GM12878 (cell line): ENCODE measurements around the gene IRGC. TPM values are rescaled to one million over a fixed set of nuclear protein-coding genes. Genes with fewer than 3 reads are reported as not detected.

ENCODE experiments used
- ATAC-seq: fragments of 200-7000 bp; cut with Tn5 transposase; 3 replicates; pipeline ENCODE4 v1.9.1; 2020; ENCODE audit warnings: mild to moderate bottlenecking, moderate library complexity
- BruUV-seq: library from RNA; stranded (reverse); fragments of 400-500 nt; replicated peaks from 2 replicates; lab custom pipeline; 2021; lab: Mats Ljungman, UMichigan
- CTCF ChIA-PET: fragments of 300-600 bp; sonication (Branson Sonifier 250); formaldehyde crosslinking; extraction: SDS; loops from one replicate; lab custom pipeline; 2021; ENCODE audit warnings: inconsistent platforms; lab: Yijun Ruan, JAX
- POLR2A ChIA-PET: fragments of 350-600 bp; formaldehyde crosslinking; extraction: SDS; loops from one replicate; lab custom pipeline; 2021; ENCODE audit warnings: inconsistent platforms; lab: Charles Lee
- RAD21 ChIA-PET: fragments of 300-600 bp; sonication (Branson Sonifier 250); formaldehyde crosslinking; loops from one replicate; lab custom pipeline; 2023; ENCODE audit warnings: antibody characterized with exemption; ENCODE audit not compliant: unreplicated experiment; lab: Charles Lee
- SMC1A ChIA-PET: fragments of 300-600 bp; sonication (Branson Sonifier 250); formaldehyde crosslinking; loops from one replicate; lab custom pipeline; 2023; ENCODE audit not compliant: unreplicated experiment, uncharacterized antibody; lab: Charles Lee
- DNase-seq: peaks from one replicate; pipeline ENCODE4 v3.0.0-alpha.2; 2011; ENCODE audit warnings: low read depth, low spot score
- FAIRE-seq: peaks from 3 replicates; lab custom pipeline; 2011; peaks lifted over from hg19 to GRCh38; lab: Jason Lieb, UNC
- H2AFZ ChIP-seq: 2 replicates; pipeline ENCODE4 v1.6.0; 2011; ENCODE audit warnings: low read depth, low read length, control low read depth; ENCODE audit not compliant: control insufficient read depth
- H3K27ac ChIP-seq: 2 replicates; pipeline ENCODE4 v1.5.1; 2011; ENCODE audit warnings: control low read depth; ENCODE audit not compliant: control insufficient read depth, insufficient read depth
- H3K27me3 ChIP-seq, 2 experiments: replicated peaks in 1 of 2; 2 replicates each; pipeline versions ENCODE4 v1.6.0 to v1.6.1; 2011; ENCODE audit warnings: low read length in 1 of 2; ENCODE audit not compliant: control insufficient read depth in 2 of 2, insufficient read depth in 2 of 2
- H3K36me3 ChIP-seq, 2 experiments: 2 replicates each; pipeline ENCODE4 v1.5.1; 2011; ENCODE audit warnings: low read length in 1 of 2; ENCODE audit not compliant: control insufficient read depth in 2 of 2, insufficient read depth in 2 of 2
- H3K4me1 ChIP-seq: 2 replicates; pipeline ENCODE4 v1.6.1; 2011; ENCODE audit warnings: mild to moderate bottlenecking, low read length, moderate library complexity, mixed read lengths; ENCODE audit not compliant: control insufficient read depth, insufficient read depth
- H3K4me2 ChIP-seq: 2 replicates; pipeline ENCODE4 v1.6.0; 2011; ENCODE audit warnings: control low read depth; ENCODE audit not compliant: control insufficient read depth, insufficient read depth
- H3K4me3 ChIP-seq: fragments of 200-600 bp; sonication (generic); 2 replicates; pipeline ENCODE4 v1.5.1; 2016
- H3K79me2 ChIP-seq: 2 replicates; pipeline ENCODE4 v1.6.0; 2011; ENCODE audit warnings: low read length; ENCODE audit not compliant: control insufficient read depth, insufficient read depth
- H3K9ac ChIP-seq: 2 replicates; pipeline ENCODE4 v1.8.0; 2011; ENCODE audit warnings: low read length, control low read depth, mixed read lengths; ENCODE audit not compliant: control insufficient read depth, insufficient read depth
- H3K9me3 ChIP-seq: replicated peaks from 3 replicates; pipeline ENCODE4 v1.5.1; 2011; ENCODE audit warnings: mild to moderate bottlenecking, low read length; ENCODE audit not compliant: control insufficient read depth, insufficient read depth
- H4K20me1 ChIP-seq: 2 replicates; pipeline ENCODE4 v1.6.0; 2011; ENCODE audit not compliant: control insufficient read depth, insufficient read depth
- BRCA1 ChIP-seq: IDR thresholded peaks from 2 replicates; pipeline ENCODE4 v1.6.1; 2011; ENCODE audit warnings: low read depth, low read length, improper control_type of control experiment
- CEBPB ChIP-seq, 2 experiments: fragments of 150-350 bp in 1 of 2; IDR thresholded peaks; 2 replicates each; pipeline ENCODE4 v1.6.1; 2012 to 2014; ENCODE audit warnings: low read depth in 2 of 2, low read length in 2 of 2, borderline replicate concordance in 1 of 2, inconsistent platforms in 1 of 2
- EZH2 ChIP-seq: IDR thresholded peaks from 2 replicates; pipeline ENCODE4 v1.6.1; 2012; ENCODE audit warnings: low read depth, mild to moderate bottlenecking, control low read depth, inconsistent platforms, low read length, borderline replicate concordance; ENCODE audit not compliant: control insufficient read depth
- IKZF2 ChIP-seq, 2 experiments: fragments of 450-650 bp; IDR thresholded peaks; 2 replicates each; pipeline ENCODE4 v1.6.1; 2017; ENCODE audit warnings: mild to moderate bottlenecking in 2 of 2, moderate library complexity in 2 of 2
- MTA2 ChIP-seq: fragments of 450-650 bp; IDR thresholded peaks from 2 replicates; pipeline ENCODE4 v1.6.1; 2016; ENCODE audit warnings: low read depth, mild to moderate bottlenecking, moderate library complexity
- NR2C1 ChIP-seq: fragments of 450-650 bp; IDR thresholded peaks from 2 replicates; pipeline ENCODE4 v1.6.1; 2017; ENCODE audit warnings: antibody characterized with exemption, mild to moderate bottlenecking, moderate library complexity
- NR2F1 ChIP-seq: fragments of 450-650 bp; conservative IDR thresholded peaks from 2 replicates; pipeline ENCODE4 v1.6.1; 2017; ENCODE audit warnings: mild to moderate bottlenecking
- ZNF207 ChIP-seq: fragments of 450-650 bp; IDR thresholded peaks from 2 replicates; pipeline ENCODE4 v1.6.1; 2014; ENCODE audit warnings: antibody characterized with exemption, mild to moderate bottlenecking, borderline replicate concordance
- WGBS: methylation state at CpG from one replicate; pipeline ENCODE4 v1.1.6; 2016; ENCODE audit warnings: low lambda C conversion rate; ENCODE audit not compliant: insufficient replicate concordance, insufficient coverage; ENCODE audit errors: missing lambda C conversion rate; 5-methylcytosine and 5-hydroxymethylcytosine counted together
- in situ Hi-C: fragments of 300-500 bp; cut with MboI; formaldehyde crosslinking; loops from 9 replicates; pipeline ENCODE4 v1.14.3; 2018; ENCODE audit warnings: mixed read lengths
- intact Hi-C: fragments of 100-400 bp; cut with micrococcal nuclease; formaldehyde crosslinking; loops from one replicate; pipeline ENCODE4 v1.14.2; 2022; ENCODE audit not compliant: unreplicated experiment
- polyA plus RNA-seq, 11 experiments: library from polyadenylated mRNA; depleted of rRNA in 4 of 11; unstranded in 6 of 11; stranded (reverse) in 5 of 11; fragments of >200 nt; fragmentation: Nextera tagmentation in 4 of 11; fragmentation: Illumina TruSeq in 1 of 11; extraction: Ambion mirVana in 4 of 11; extraction: Trizol in 1 of 11; gene quantifications; 1 replicate in 1 of 11; 2 replicates in 10 of 11; pipeline versions ENCODE4 v1.2.1 to v1.2.3, GENCODE V29; 2011 to 2016; ENCODE audit warnings: inconsistent platforms in 2 of 11, missing spikeins in 2 of 11, low read depth in 1 of 11
- total RNA-seq, 4 experiments: library from RNA; depleted of rRNA in 3 of 4; stranded (reverse); fragments of >200 nt in 3 of 4; fragmentation: Illumina TruSeq in 1 of 4; extraction: Trizol in 1 of 4; gene quantifications; 2 replicates each; pipeline versions ENCODE4 v1.2.1 to v1.2.3, GENCODE V29; 2013 to 2021
- TF ChIP-seq, protein P1 (sequence below): fragments of 150-350 bp; IDR thresholded peaks from 2 replicates; pipeline ENCODE4 v1.6.1; 2016; ENCODE audit warnings: low read depth, low read length
- TF ChIP-seq, protein P2 (sequence below): fragments of 450-650 bp; IDR thresholded peaks from 2 replicates; pipeline ENCODE4 v1.6.1; 2014; ENCODE audit warnings: mild to moderate bottlenecking

IRGC gene
- total and polyA plus RNA-seq, 10 of the 15 experiments (the other 5 are each of a cell fraction or from before 2014, with no cell fraction given) = 0.04 TPM; not detected in 9

DNA sequence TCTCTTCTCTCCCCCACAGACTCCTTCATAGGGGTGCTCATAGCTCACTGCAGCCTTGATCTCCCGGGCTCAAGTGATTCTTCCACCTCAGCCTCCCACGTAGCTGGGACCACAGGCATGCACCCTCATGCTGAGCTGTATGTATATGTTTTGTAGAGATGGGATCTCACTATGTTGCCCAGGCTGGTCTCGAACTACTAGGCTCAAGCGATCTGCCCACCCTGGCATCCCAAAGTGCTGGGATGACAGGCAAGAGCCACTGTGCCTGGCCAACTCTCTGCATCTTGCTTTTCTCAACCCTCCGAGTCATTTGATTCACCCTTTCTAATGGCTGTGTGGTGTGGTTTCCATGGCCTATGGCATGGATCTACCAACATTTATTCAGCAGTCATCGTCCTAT, 10.1 kb upstream of the IRGC start:
- intact Hi-C loops (no loop called here), in situ Hi-C loops (no loop called here)
- TF ChIP-seq BRCA1 (no peak), NR2C1 (no peak), CEBPB (IDR thresholded peaks at IDR 0.05; ENCODE audit: borderline replicate concordance in 1 of 2, low read depth in 2 of 2, low read length in 2 of 2) (no peak), MTA2 (no peak), ZNF207 (no peak), NR2F1 (no peak), IKZF2 (IDR thresholded peaks at IDR 0.05) (no peak), EZH2 (no peak)
- TF ChIP-seq, protein P1, sequence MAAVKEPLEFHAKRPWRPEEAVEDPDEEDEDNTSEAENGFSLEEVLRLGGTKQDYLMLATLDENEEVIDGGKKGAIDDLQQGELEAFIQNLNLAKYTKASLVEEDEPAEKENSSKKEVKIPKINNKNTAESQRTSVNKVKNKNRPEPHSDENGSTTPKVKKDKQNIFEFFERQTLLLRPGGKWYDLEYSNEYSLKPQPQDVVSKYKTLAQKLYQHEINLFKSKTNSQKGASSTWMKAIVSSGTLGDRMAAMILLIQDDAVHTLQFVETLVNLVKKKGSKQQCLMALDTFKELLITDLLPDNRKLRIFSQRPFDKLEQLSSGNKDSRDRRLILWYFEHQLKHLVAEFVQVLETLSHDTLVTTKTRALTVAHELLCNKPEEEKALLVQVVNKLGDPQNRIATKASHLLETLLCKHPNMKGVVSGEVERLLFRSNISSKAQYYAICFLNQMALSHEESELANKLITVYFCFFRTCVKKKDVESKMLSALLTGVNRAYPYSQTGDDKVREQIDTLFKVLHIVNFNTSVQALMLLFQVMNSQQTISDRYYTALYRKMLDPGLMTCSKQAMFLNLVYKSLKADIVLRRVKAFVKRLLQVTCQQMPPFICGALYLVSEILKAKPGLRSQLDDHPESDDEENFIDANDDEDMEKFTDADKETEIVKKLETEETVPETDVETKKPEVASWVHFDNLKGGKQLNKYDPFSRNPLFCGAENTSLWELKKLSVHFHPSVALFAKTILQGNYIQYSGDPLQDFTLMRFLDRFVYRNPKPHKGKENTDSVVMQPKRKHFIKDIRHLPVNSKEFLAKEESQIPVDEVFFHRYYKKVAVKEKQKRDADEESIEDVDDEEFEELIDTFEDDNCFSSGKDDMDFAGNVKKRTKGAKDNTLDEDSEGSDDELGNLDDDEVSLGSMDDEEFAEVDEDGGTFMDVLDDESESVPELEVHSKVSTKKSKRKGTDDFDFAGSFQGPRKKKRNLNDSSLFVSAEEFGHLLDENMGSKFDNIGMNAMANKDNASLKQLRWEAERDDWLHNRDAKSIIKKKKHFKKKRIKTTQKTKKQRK = no peak
- TF ChIP-seq, protein P2, sequence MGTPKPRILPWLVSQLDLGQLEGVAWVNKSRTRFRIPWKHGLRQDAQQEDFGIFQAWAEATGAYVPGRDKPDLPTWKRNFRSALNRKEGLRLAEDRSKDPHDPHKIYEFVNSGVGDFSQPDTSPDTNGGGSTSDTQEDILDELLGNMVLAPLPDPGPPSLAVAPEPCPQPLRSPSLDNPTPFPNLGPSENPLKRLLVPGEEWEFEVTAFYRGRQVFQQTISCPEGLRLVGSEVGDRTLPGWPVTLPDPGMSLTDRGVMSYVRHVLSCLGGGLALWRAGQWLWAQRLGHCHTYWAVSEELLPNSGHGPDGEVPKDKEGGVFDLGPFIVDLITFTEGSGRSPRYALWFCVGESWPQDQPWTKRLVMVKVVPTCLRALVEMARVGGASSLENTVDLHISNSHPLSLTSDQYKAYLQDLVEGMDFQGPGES = no peak
- DNase-seq (no peak), ATAC-seq (no peak), FAIRE-seq (no peak)
- Histone ChIP-seq H3K4me2 (no peak overlapping the region), H3K27me3 (no peaks in the 10 kb centered on the region), H2AFZ (no peak overlapping the region), H3K79me2 (no peaks in the 10 kb centered on the region), H3K27ac (no peak overlapping the region), H3K9me3 (peaks cover 5% of the 10 kb centered on the region; the same call in 1 of the 3 replicates), H3K9ac (no peak overlapping the region), H3K4me3 (no peak overlapping the region), H4K20me1 (no peaks in the 10 kb centered on the region), H3K36me3 (no peaks in the 10 kb centered on the region), H3K4me1 (peaks cover 8% of the 10 kb centered on the region)
- 48% methylated on average over 6 of the region's 6 CpGs for WGBS
- ChIA-PET RAD21 (no interaction called here), POLR2A (no interaction called here), SMC1A (no interaction called here), CTCF (no interaction called here)
- BruUV-seq = no TSS peak
